ENCODE results near the gene ABCC6. TPM values are rescaled to one million over a fixed set of nuclear protein-coding genes. Genes with fewer than 3 reads are reported as not detected.
"Not testable (repeated sequence)": the region's sequence is repeated elsewhere in the genome, so short reads cannot be mapped to it uniquely, and the experiment has no call there.

The ABCC6 gene
- 1.6 and 3.1 TPM in 2 replicates for total RNA-seq (2014; rRNA removed; shearing (Covaris generic))

DNA sequence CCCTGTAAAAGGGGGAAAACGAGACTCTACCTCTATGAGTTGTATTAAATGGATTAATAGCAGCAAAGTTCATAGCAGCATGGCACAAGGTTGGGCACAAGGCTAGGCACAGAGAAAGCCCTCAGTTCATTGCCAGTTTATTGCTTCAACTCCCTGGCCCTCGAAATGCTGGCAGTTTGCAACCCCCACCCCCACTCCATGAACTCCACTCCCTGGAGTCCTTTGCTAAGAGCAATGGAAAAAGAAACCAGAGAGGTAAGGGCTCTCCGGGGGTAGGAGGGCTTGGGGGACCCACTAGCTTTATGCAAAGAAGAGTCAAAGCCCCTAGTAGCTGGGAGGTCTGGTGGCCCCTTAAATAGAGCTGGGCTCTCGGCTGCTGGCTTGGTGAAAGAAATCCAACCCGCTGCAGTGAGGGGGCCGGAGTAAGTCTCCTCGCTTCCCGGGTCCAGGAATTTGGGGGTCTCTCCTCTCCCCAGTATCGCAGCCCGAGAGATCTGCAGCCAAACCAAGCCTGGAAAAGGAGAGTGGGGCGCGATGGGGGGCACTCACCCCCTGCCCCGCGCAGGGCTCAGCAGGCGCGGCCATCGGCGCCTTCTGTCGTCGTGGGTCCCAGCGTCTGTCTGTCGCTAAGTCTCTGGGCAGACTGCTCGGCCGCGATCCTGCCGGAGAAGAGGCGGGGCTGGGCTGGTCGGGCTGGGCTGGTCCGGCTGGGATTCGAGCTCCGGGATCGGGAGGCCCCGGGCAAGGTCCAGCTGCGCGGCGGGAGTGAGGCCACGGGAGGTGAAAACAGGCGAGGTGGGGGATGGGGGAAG lies at the start of gene ABCC6:
Gene ABCC6, minus strand, starts transcription at position 645 of the 812 bp plus-strand sequence. Its CDS starts 60 bp downstream, at position 585.
- not testable (repeated sequence) for DNase-seq (ENCODE audit: low spot score)

DNA sequence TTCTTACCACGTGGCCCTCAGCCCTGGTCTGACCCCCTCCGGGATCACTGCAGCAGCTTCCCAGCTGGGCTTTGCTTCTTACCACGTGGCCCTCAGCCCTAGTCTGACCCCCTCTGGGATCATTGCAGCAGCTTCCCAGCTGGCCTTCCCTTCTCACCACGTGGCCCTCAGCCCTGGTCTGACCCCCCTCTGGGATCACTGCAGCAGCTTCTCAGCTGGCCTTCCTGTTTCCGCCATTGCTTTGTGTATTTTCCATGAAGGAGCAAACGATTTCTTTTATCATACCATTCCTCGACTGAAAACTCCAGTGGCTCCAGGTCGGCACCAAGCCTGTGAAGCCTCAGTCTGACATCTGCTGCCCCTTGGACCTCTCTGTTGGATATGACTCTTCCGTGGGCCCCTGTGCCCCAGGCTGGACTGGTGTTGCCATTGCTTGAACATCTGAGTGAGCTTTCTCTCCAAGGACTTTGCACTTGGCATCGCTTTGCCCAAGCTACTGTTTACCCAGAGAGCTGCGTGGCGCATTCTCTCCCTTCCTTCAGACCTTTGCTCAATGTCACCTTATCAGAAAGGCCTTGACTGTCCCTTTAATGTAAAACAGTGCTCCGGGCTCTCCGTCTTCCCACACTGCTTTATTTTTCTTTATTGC lies 49.4 kb upstream of the ABCC6 start:
- not testable (repeated sequence) for DNase-seq (ENCODE audit: low spot score)

DNA sequence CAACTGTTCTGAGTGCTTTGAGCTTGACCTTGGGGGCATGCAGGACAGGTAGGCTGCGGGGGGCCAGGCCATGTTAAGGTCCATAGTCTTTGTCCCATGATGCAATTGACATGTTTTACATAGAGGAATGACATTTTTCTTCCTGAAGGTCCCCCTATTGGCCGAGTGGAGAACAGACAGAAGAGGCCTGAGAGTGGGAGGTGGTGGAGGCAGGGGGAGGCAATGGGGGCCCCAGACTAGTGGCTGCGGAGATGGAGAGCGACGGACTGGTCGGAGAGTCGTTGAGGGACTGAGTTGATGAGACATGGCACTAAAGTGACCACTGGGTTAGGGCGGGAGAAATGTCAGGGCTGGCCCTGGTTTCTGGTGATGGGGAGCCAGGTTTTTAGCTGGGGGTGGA lies 48.4 kb upstream of the ABCC6 start:
- DNase-seq (ENCODE audit: low spot score), result not testable (repeated sequence)

GRCh38 chr16:16268185-16268808 lies 45.0 kb upstream of the ABCC6 start:
- not testable (repeated sequence) for DNase-seq (ENCODE audit: low spot score)

DNA sequence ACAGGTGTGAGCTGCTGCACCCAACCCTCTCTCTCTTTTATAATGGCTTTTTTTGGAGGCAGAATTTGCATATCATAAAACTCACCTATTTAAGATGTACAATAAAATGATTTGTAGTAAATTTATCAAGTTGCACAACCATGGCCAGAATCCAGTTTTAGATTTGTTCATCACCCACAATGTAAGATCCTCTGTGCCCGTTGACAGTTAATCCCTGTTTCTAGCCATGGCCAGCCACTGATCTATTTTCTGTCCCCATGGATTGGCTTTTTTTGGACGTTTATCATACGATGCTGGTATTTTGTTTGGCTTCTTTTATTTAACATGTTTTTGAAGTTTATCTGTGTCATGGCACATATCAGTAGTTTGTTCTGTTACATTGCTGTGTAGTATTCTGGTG lies 44.4 kb upstream of the ABCC6 start:
- DNase-seq (ENCODE audit: low spot score), result not testable (repeated sequence)

- not testable (repeated sequence) for DNase-seq (ENCODE audit: low spot score)
Observed at GRCh38 chr16:16265044-16265443, 41.8 kb upstream of the ABCC6 start.

DNA sequence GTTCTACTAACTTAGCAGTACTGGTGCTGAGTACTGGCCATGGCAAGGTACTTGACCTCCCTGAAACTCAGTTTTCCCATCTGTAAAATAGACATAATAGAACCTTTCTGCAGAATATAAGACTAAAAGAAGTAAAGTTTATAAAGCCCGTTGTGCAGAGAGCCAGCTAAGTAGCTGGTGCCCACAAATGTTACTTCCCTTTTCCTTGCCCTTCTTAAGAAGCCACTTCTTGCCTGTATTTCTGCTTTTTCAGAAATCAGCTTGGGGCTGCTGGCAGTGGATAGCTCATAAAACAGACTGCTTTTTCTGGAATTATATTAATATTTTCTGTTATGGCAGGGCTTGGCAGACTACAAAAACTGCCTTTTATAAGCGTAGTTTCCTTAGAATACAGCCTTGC lies 40.7 kb upstream of the ABCC6 start:
- not testable (repeated sequence) for DNase-seq (ENCODE audit: low spot score)

- not testable (repeated sequence) for DNase-seq (ENCODE audit: low spot score)
Observed at GRCh38 chr16:16262954-16263555, 39.8 kb upstream of the ABCC6 start.

DNA sequence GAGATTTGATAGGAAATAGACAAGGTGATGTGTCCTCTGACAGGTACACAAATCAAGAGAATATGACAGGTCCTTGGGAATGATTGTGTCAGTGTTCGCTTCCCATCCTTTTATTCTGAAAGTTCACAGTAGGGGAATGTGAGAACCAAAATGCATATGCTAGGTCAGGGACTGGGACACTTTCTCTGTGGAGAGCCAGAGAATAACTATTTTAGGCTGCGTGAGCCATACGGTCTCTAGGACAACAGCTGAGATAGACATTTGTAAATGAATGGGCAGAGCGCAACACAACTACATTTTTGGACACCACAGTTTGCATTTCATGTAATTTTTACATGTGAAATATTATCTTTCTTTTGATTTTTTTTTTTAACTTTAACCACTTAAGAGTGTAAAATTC lies 36.7 kb upstream of the ABCC6 start:
- not testable (repeated sequence) for DNase-seq (ENCODE audit: low spot score)

GRCh38 chr16:16258822-16259221 lies 35.5 kb upstream of the ABCC6 start:
- DNase-seq (ENCODE audit: low spot score), result not testable (repeated sequence)

- not testable (repeated sequence) for DNase-seq (ENCODE audit: low spot score)
Observed at GRCh38 chr16:16257301-16257923, 34.1 kb upstream of the ABCC6 start.

DNA sequence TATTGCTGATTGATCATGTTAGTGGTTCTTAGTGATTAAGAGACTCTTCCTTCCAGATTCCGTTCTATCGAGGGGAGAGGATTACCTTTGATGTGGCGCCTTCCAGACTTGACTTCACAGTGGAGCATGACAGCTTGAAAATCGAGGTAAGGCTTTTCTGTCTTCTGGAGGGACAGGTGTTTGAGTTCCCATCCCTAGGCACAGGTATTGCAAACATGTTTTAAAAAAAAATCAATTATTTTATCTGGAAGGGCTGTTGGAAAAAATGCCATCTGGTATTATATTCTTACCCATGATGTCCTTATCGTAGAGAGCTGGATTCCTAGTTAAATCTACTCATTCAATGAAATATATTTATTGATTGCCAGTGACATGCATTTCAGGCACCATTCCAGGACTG lies 29.1 kb upstream of the ABCC6 start:
- DNase-seq (ENCODE audit: low spot score), result not testable (repeated sequence)

GRCh38 chr16:16249621-16250330 lies 26.5 kb upstream of the ABCC6 start:
- not testable (repeated sequence) for DNase-seq (ENCODE audit: low spot score)

GRCh38 chr16:16247439-16247838 lies 24.1 kb upstream of the ABCC6 start:
- DNase-seq (ENCODE audit: low spot score), result not testable (repeated sequence)

- not testable (repeated sequence) for DNase-seq (ENCODE audit: low spot score)
Observed at GRCh38 chr16:16246578-16247262, 23.4 kb upstream of the ABCC6 start.

- DNase-seq (ENCODE audit: low spot score), result not testable (repeated sequence)
Observed at GRCh38 chr16:16243886-16244285, 20.6 kb upstream of the ABCC6 start.

DNA sequence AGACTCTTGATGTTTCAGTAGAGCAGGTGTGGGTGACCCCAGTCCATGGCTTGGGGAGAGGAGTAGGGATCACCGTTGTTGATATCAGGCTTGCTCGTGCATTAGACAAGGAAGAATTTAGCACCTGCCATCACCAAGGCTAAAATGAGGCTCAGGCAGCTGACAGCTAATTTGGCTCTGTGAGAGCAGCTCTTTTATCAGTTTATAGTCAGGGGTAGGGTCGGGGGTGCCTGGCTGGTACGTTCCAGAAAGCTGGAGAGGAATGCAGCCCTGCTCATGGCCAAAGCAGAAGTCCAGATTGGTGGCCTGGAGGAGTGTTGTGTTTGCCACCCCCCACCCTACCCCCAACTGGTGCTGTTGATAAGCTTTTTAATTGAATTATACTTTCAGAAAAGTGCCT lies 17.4 kb upstream of the ABCC6 start:
- not testable (repeated sequence) for DNase-seq (ENCODE audit: low spot score)

DNA sequence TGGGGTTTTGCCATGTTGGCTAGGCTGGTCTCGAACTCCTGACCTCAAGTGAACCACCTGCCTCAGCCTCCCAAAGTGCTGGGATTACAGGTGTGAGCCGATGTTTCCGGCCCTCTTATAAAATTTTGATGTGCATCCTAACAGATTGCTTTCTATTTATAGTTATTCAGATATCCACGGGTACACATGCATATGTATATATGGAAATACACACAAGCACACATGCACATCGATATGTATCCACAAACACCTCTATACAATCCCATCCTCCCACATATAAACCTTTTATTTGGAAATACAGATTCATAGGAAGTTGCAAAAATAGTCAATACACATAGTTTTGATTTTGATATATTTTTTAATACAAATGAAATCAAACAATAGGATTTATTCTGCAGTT lies 14.4 kb upstream of the ABCC6 start:
- not testable (repeated sequence) for DNase-seq (ENCODE audit: low spot score)

DNA sequence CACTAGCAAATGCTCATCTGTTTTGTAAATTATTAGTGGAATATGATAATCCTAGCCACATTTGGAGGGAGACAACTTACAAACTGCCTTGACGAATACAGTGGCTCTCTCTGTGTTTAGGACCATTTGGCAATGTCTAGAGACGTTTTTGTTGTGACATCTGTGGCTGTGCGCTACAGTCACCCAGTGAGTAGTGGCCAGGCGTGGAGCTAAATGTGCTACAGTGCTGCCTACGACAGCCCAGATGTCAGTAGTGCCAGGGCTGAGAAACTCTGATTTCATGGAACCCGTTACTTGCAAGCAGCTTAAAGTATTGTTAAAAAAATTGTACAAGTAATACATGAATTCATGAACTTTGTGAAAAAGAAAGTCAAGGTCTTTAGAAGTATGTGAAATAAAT lies 13.8 kb upstream of the ABCC6 start:
- DNase-seq (ENCODE audit: low spot score), result not testable (repeated sequence)

- not testable (repeated sequence) for DNase-seq (ENCODE audit: low spot score)
Observed at GRCh38 chr16:16232692-16233061, 9.4 kb upstream of the ABCC6 start.

Data from H4 (cell line).